Measurements from ENCODE around the gene SPNS3. TPM values are rescaled to one million over a fixed set of nuclear protein-coding genes. Genes with fewer than 3 reads are reported as not detected.

Gene SPNS3
- total and polyA plus RNA-seq, 2 of the 8 experiments (the other 6 are each of a cell fraction or from before 2014, with no cell fraction given) = not detected

GRCh38 chr17:4405699-4406098 is 28.0 kb upstream of the SPNS3 start (continued):
- TF ChIP-seq KDM1A (IDR thresholded peaks at IDR 0.05; ENCODE audit: borderline replicate concordance, low read length) (no peak), GABPA (IDR thresholded peaks at IDR 0.05; ENCODE audit: borderline replicate concordance, insufficient read depth, low read length) (no peak), RNF2 (IDR thresholded peaks at IDR 0.05; ENCODE audit: borderline replicate concordance, low read depth, low read length, missing control alignments, poor library complexity, severe bottlenecking) (no peak), USF2 (IDR thresholded peaks at IDR 0.05; ENCODE audit: low read length) (no peak), TEAD4 (IDR thresholded peaks at IDR 0.05; ENCODE audit: low read depth, low read length) (no peak)
